Lung (tissue), 12 donors: ENCODE measurements around the gene PRKN. TPM values are rescaled to one million over a fixed set of nuclear protein-coding genes. Genes with fewer than 3 reads are reported as not detected.

ENCODE experiments used
- ATAC-seq: fragments of 200-7000 bp; cut with Tn5 transposase; one replicate; pipeline ENCODE4 v1.9.1; 2020; ENCODE audit warnings: moderate number of reproducible peaks; ENCODE audit not compliant: insufficient read depth, low FRiP score
- DNase-seq, 3 donors: peaks; one replicate each; pipeline ENCODE4 v3.0.0-alpha.2; 2013 to 2017
- H3K27ac ChIP-seq, 2 donors: one replicate each; pipeline ENCODE4 v1.5.1; 2013; ENCODE audit warnings: mild to moderate bottlenecking in 2 of 2, moderate library complexity in 2 of 2, control low read depth in 1 of 2, inconsistent platforms in 1 of 2, low read depth in 1 of 2, low read length in 1 of 2
- H3K27me3 ChIP-seq, 3 donors: one replicate each; pipeline ENCODE4 v1.5.1; 2013; ENCODE audit warnings: low read length in 2 of 3; ENCODE audit not compliant: control insufficient read depth in 3 of 3, insufficient read depth in 3 of 3
- H3K36me3 ChIP-seq, 4 donors: one replicate each; pipeline ENCODE4 v1.5.1; 2013; ENCODE audit warnings: low read length in 4 of 4, mild to moderate bottlenecking in 1 of 4, moderate library complexity in 1 of 4; ENCODE audit not compliant: control insufficient read depth in 4 of 4, insufficient read depth in 4 of 4
- H3K4me1 ChIP-seq, 5 donors: one replicate each; pipeline ENCODE4 v1.5.1; 2013; ENCODE audit warnings: low read length in 5 of 5, mild to moderate bottlenecking in 2 of 5, moderate library complexity in 1 of 5; ENCODE audit not compliant: control insufficient read depth in 5 of 5, insufficient read depth in 5 of 5
- H3K4me3 ChIP-seq: one replicate; pipeline ENCODE4 v1.5.1; 2013; ENCODE audit warnings: mild to moderate bottlenecking, control low read depth, moderate library complexity
- H3K9ac ChIP-seq, 2 donors: one replicate each; pipeline ENCODE4 v1.5.1; 2013; ENCODE audit warnings: low read length in 2 of 2, control low read depth in 1 of 2; ENCODE audit not compliant: insufficient read depth in 1 of 2
- H3K9me3 ChIP-seq, 4 donors: one replicate each; pipeline ENCODE4 v1.5.1; 2013; ENCODE audit warnings: low read length in 3 of 4, mild to moderate bottlenecking in 1 of 4, moderate library complexity in 1 of 4; ENCODE audit not compliant: control insufficient read depth in 4 of 4, insufficient read depth in 3 of 4
- WGBS, 2 donors: extraction: QIAGEN DNeasy Blood & Tissue Kit; methylation state at CpG; one replicate each; pipeline ENCODE4 v1.1.7; 2013; 5-methylcytosine and 5-hydroxymethylcytosine counted together
- polyA plus RNA-seq, 2 donors: library from polyadenylated mRNA; stranded (reverse); fragments of 200-250 nt; gene quantifications; one replicate each; pipeline ENCODE4 v1.2.1, GENCODE V29; 2013
- total RNA-seq, 2 donors: library from RNA; depleted of rRNA in 1 of 2; stranded (reverse); fragments of >200 nt in 1 of 2; gene quantifications; one replicate each; pipeline ENCODE4 v1.2.1, GENCODE V29; 2014 to 2021
- TF ChIP-seq, protein P1 (sequence below): IDR thresholded peaks from 2 replicates; pipeline ENCODE4 v1.5.1; 2012; ENCODE audit warnings: mild to moderate bottlenecking; ENCODE audit errors: control extremely low read depth, extremely low read depth
- donor health status: control.
- donor health status: control.
- donor health status: Bipolar disorder and iron deficiency.
- donor health status: healthy.
- donor health status: DM: yes; HTN: yes; CAD: no.

The PRKN gene
- total and polyA plus RNA-seq, 4 donors, result 0.27 to 11.2 (median 3.1) TPM

DNA sequence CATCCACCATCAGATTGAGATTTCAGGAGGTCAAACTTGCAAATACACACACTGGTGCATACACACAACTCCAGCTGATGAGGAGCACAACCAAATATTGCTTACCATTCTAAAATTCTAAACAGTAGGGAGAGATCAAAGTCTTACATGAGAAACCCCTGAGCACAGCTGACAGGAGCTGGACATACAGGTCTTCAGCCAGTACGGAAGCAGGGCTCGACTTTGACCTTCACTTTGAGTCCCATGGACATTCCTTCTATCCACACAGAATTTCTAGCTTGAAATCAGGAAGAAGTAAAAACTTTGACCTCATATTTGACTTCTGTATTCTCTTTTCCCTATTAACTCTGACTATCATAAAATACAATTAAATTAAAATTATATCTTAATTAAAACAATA, 90.2 kb downstream of the PRKN start:
- H3K9ac ChIP-seq, result no peak overlapping the region
- H3K4me1 ChIP-seq, result peaks cover 0 to 2% (median 0%) of the 10 kb centered on the region in 5 donors
- no peak overlapping the region for H3K27ac ChIP-seq
- DNase-seq (no peak), ATAC-seq (no peak)
- H3K4me3 ChIP-seq, result no peak overlapping the region
- 96 to 97% methylated on average over 2 of the region's 2 CpGs for WGBS, 2 donors
- no peaks in the 10 kb centered on the region for H3K27me3 ChIP-seq
- H3K36me3 ChIP-seq, result no peaks in the 10 kb centered on the region
- TF ChIP-seq, protein P1, sequence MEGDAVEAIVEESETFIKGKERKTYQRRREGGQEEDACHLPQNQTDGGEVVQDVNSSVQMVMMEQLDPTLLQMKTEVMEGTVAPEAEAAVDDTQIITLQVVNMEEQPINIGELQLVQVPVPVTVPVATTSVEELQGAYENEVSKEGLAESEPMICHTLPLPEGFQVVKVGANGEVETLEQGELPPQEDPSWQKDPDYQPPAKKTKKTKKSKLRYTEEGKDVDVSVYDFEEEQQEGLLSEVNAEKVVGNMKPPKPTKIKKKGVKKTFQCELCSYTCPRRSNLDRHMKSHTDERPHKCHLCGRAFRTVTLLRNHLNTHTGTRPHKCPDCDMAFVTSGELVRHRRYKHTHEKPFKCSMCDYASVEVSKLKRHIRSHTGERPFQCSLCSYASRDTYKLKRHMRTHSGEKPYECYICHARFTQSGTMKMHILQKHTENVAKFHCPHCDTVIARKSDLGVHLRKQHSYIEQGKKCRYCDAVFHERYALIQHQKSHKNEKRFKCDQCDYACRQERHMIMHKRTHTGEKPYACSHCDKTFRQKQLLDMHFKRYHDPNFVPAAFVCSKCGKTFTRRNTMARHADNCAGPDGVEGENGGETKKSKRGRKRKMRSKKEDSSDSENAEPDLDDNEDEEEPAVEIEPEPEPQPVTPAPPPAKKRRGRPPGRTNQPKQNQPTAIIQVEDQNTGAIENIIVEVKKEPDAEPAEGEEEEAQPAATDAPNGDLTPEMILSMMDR, result no peak
- H3K9me3 ChIP-seq, result no peaks in the 10 kb centered on the region

DNA sequence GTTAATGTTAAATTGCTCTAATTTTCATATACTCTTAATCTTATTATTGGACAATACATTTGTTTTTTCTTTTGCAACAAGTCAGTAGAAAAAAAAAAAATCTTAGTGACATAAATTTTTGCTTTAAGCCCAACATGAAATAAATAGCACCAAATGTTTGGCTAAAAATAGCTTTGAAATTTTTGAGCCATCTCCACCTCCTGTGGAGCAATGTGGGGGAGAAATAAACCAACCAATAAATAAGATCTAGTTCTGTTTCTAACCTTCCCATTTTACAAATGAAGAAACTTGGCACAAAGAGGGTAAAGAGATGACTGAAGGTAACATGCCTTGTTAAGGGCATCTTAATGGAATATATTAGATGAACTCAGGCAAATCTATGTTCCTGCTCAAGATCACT, 91.4 kb downstream of the PRKN start:
- TF ChIP-seq, protein P1, result no peak
- H3K9ac ChIP-seq, result no peak overlapping the region
- no peak for DNase-seq
- no peaks in the 10 kb centered on the region for H3K27me3 ChIP-seq
- H3K4me3 ChIP-seq, result no peak overlapping the region
- H3K9me3 ChIP-seq, result no peaks in the 10 kb centered on the region
- no peak for ATAC-seq
- H3K27ac ChIP-seq, result no peak overlapping the region
- no peaks in the 10 kb centered on the region for H3K36me3 ChIP-seq
- peaks cover 0 to 2% (median 0%) of the 10 kb centered on the region in 5 donors for H3K4me1 ChIP-seq

DNA sequence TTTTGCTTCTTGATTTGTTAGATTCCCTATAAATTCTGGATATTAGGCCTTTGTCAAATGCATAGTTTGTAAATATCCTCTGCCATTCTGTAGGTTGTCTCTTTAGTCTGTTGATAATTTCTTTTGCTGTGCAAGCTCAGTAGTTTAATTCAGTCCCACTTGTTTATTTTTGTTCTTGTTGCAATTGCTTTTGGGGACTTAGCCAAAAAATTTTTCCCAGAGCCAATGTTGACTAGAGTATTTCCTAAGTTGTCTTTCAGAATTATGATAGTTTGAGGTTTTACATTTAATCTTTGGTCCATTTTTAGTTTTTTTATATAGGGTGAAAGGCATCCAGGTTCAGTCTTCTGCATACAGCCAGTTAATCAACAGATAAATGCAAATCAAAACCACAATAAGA, 96.0 kb downstream of the PRKN start:
- TF ChIP-seq, protein P1, result no peak

DNA sequence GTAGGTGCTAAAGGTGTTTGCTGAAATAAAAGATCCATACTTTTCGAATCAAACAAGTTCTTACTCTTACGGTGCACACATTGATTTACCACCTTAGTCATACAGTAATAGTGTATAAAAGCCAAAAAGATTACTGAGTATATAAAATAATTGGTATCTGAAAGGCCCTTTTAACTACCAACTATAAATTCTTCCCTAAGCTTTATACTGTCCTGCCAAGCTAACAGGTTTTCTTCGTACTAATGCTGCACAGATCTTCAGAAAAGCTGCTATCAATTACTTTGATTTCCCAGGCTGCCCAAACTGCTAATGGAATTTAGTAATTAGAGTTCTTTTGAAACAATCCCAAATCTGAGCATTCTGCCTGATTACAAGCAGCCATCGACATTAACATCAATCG, 97.5 kb downstream of the PRKN start:
- Histone ChIP-seq H3K4me3 (no peak overlapping the region), H3K9ac (no peak overlapping the region), H3K36me3 (no peaks in the 10 kb centered on the region), H3K27me3 (no peaks in the 10 kb centered on the region), H3K27ac (no peak overlapping the region), H3K4me1 (no peaks in the 10 kb centered on the region), H3K9me3 (no peaks in the 10 kb centered on the region)
- 95 to 96% methylated on average over 5 of the region's 5 CpGs for WGBS, 2 donors
- DNase-seq, result no peak
- TF ChIP-seq, protein P1, result no peak
- ATAC-seq, result no peak

More for the DNA sequence above, 96.0 kb downstream of the PRKN start:
- Histone ChIP-seq H3K9ac (no peak overlapping the region), H3K4me1 (no peaks in the 10 kb centered on the region), H3K27me3 (no peaks in the 10 kb centered on the region), H3K36me3 (no peaks in the 10 kb centered on the region), H3K4me3 (no peak overlapping the region), H3K27ac (no peak overlapping the region), H3K9me3 (no peaks in the 10 kb centered on the region)
- peak in 1 of 3 donors; percentile 28 for DNase-seq
- ATAC-seq, result no peak
